K562 (cell line): ENCODE measurements around the gene CISD3. TPM values are rescaled to one million over a fixed set of nuclear protein-coding genes. Genes with fewer than 3 reads are reported as not detected.

Experiments
- DDX20 ChIP-seq: fragments of 450-650 bp; IDR thresholded peaks from 2 replicates; pipeline ENCODE4 v1.6.1; 2016; ENCODE audit warnings: missing genetic modification characterization, low read depth, mild to moderate bottlenecking, missing compliant biosample characterization, moderate library complexity
- PHB ChIP-seq: fragments of 250-450 bp; sonication (Bioruptor Pico); IDR thresholded peaks from 2 replicates; pipeline ENCODE4 v1.5.0; 2021
- PRMT5 ChIP-seq: sonication (generic); formaldehyde crosslinking; IDR thresholded peaks from 2 replicates; pipeline ENCODE4 v1.5.0; 2020; ENCODE audit warnings: missing genetic modification reagents
- XRCC5 ChIP-seq: fragments of 200-400 bp; formaldehyde crosslinking; IDR thresholded peaks from 2 replicates; pipeline ENCODE4 v1.6.1; 2017; ENCODE audit warnings: low read depth, mild to moderate bottlenecking, low read length
- YY1 ChIP-seq, 3 experiments: IDR thresholded peaks; 2 replicates each; pipeline ENCODE4 v1.6.1; 2011; ENCODE audit warnings: low read length in 2 of 3, mild to moderate bottlenecking in 2 of 3, moderate library complexity in 2 of 3, borderline replicate concordance in 1 of 3, control low read depth in 1 of 3, low read depth in 1 of 3; ENCODE audit not compliant: insufficient read depth in 3 of 3, insufficient replicate concordance in 2 of 3, control insufficient read depth in 1 of 3, insufficient read length in 1 of 3; ENCODE audit errors: extremely low read depth in 1 of 3
- ZC3H11A ChIP-seq: IDR thresholded peaks from 2 replicates; pipeline ENCODE4 v1.6.1; 2012; ENCODE audit warnings: low read depth, low read length, improper control_type of control experiment
- ZFP36 ChIP-seq: fragments of 150-350 bp; IDR thresholded peaks from 2 replicates; pipeline ENCODE4 v1.6.1; 2018; ENCODE audit warnings: low read length, low read depth; ENCODE audit not compliant: partially characterized antibody
- ZNF212 ChIP-seq: fragments of 450-650 bp; formaldehyde crosslinking; IDR thresholded peaks from 2 replicates; pipeline ENCODE4 v1.4.0; 2020; ENCODE audit warnings: mild to moderate bottlenecking
- ZNF431 ChIP-seq: sonication (generic); formaldehyde crosslinking; IDR thresholded peaks from 2 replicates; pipeline ENCODE4 v1.8.0; 2022; ENCODE audit warnings: mild to moderate bottlenecking, missing genetic modification reagents
- ZNF445 ChIP-seq: fragments of 250-450 bp; sonication (Bioruptor Pico); IDR thresholded peaks from 2 replicates; pipeline ENCODE4 v1.4.0; 2020; ENCODE audit warnings: low read depth, mild to moderate bottlenecking, moderate library complexity
- polyA plus RNA-seq, 8 experiments: library from polyadenylated mRNA; depleted of rRNA in 4 of 8; stranded (reverse) in 5 of 8; unstranded in 3 of 8; fragments of >200 nt; fragmentation: Nextera tagmentation in 2 of 8; fragmentation: Illumina TruSeq in 1 of 8; extraction: Ambion mirVana in 2 of 8; extraction: Trizol in 1 of 8; gene quantifications; 2 replicates each; pipeline versions ENCODE4 v1.2.1 to v1.2.3, GENCODE V29; 2011 to 2014; ENCODE audit warnings: inconsistent platforms in 1 of 8, missing spikeins in 1 of 8
- total RNA-seq, 7 experiments: library from RNA; depleted of rRNA in 6 of 7; stranded (reverse); fragments of >200 nt in 6 of 7; fragmentation: Illumina TruSeq in 2 of 7; extraction: Trizol in 2 of 7; gene quantifications; 2 replicates each; pipeline versions ENCODE4 v1.2.1 to v1.2.3, GENCODE V29; 2011 to 2021; ENCODE audit warnings: low replicate concordance in 1 of 7
- TF ChIP-seq, protein P1 (sequence below): sonication (generic); formaldehyde crosslinking; IDR thresholded peaks from 2 replicates; pipeline ENCODE4 v1.8.0; 2022; ENCODE audit warnings: missing genetic modification reagents, mild to moderate bottlenecking, borderline replicate concordance
- TF ChIP-seq, protein P2 (sequence below): sonication (generic); formaldehyde crosslinking; IDR thresholded peaks from 2 replicates; pipeline ENCODE4 v1.8.1; 2023; ENCODE audit warnings: mild to moderate bottlenecking, missing genetic modification reagents
- TF ChIP-seq, protein P3 (sequence below): sonication (generic); formaldehyde crosslinking; IDR thresholded peaks from 2 replicates; pipeline ENCODE4 v1.9.0; 2022; ENCODE audit warnings: mild to moderate bottlenecking, missing genetic modification reagents
- TF ChIP-seq, protein P4 (sequence below): fragments of 450-650 bp; IDR thresholded peaks from 2 replicates; pipeline ENCODE4 v1.6.1; 2016; ENCODE audit warnings: mild to moderate bottlenecking
- TF ChIP-seq, protein P5 (sequence below): sonication (generic); formaldehyde crosslinking; IDR thresholded peaks from 2 replicates; pipeline ENCODE4 v1.4.0; 2020; ENCODE audit warnings: mild to moderate bottlenecking, missing genetic modification reagents
- TF ChIP-seq, protein P6 (sequence below): fragments of 450-650 bp; formaldehyde crosslinking; IDR thresholded peaks from 2 replicates; pipeline ENCODE4 v1.4.0; 2020; ENCODE audit warnings: mild to moderate bottlenecking, moderate library complexity

The CISD3 gene
- total and polyA plus RNA-seq, 9 of the 15 experiments (the other 6 are each of a cell fraction or from before 2014, with no cell fraction given): 5.0 to 60.7 (median 15.7) TPM

DNA sequence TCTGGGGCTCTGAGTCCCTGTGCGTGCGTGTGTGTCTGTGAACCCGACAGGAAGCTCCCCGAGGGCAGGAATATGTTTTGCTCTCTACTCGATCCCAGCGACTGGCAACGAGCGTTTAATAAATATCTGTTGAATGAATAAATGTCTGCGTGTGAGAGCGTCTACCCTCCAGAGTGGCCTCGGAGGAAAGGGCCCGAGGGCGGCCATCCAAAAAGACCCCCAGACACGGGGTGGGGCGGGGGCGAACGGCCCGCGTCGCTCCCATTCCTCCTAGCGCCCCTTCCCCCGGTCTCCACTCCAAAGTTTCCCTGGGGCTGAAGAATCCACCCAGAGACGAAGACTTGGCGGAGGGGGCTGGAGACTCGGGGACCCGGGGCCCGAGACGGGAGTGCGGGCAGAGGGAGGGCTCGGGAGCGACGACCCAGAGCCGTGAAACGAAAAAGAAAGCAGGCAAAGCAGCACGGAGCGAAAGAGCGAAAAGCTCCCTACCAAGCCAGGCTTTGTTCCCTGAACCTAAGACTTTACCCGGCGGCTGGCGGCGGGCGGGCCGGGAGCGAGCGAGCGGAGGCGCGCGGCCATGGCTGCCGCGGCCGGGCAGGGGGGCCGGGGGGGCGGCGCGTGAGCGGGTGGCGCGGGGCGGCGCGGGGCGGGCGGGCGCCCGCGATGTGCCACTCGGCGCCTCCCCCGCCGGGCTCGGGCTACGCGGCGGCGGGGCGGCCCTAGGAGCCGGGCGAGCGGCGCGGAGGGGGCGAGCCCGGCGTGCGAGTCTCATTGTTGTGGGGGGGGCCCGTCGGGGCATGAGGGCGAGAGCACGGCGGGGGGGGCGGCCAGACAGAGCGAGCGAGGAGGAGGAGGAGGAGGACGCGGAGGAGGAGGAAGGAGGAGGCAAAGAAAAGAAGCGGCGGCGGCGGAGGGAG is 25.3 kb upstream of the CISD3 start, which contains the start of gene MLLT6 (continued):
- TF ChIP-seq, protein P1, sequence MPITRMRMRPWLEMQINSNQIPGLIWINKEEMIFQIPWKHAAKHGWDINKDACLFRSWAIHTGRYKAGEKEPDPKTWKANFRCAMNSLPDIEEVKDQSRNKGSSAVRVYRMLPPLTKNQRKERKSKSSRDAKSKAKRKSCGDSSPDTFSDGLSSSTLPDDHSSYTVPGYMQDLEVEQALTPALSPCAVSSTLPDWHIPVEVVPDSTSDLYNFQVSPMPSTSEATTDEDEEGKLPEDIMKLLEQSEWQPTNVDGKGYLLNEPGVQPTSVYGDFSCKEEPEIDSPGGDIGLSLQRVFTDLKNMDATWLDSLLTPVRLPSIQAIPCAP (CRISPR knock-in tag): no peak
- TF ChIP-seq, protein P2, sequence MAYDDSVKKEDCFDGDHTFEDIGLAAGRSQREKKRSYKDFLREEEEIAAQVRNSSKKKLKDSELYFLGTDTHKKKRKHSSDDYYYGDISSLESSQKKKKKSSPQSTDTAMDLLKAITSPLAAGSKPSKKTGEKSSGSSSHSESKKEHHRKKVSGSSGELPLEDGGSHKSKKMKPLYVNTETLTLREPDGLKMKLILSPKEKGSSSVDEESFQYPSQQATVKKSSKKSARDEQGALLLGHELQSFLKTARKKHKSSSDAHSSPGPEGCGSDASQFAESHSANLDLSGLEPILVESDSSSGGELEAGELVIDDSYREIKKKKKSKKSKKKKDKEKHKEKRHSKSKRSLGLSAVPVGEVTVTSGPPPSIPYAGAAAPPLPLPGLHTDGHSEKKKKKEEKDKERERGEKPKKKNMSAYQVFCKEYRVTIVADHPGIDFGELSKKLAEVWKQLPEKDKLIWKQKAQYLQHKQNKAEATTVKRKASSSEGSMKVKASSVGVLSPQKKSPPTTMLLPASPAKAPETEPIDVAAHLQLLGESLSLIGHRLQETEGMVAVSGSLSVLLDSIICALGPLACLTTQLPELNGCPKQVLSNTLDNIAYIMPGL: 0 out of 2 replicates have a peak, but pooled peaks have one; percentile 67
- TF ChIP-seq, protein P3, sequence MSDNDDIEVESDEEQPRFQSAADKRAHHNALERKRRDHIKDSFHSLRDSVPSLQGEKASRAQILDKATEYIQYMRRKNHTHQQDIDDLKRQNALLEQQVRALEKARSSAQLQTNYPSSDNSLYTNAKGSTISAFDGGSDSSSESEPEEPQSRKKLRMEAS: no peak
- TF ChIP-seq ZFP36 (no peak), YY1 (IDR thresholded peaks at IDR 0.05; ENCODE audit: borderline replicate concordance in 1 of 3, control insufficient read depth in 1 of 3, extremely low read depth in 1 of 3, insufficient read depth in 3 of 3, insufficient read length in 1 of 3, insufficient replicate concordance in 2 of 3, low read depth in 1 of 3, low read length in 2 of 3) (peak in 2 of 3 experiments; percentile 85 to 90), ZNF431 (no peak), ZNF212 (0 out of 2 replicates have a peak, but pooled peaks have one; percentile 9), PHB (CRISPR knock-in tag) (no peak), XRCC5 (no peak), PRMT5 (no peak), ZC3H11A (no peak), ZNF445 (CRISPR knock-in tag) (no peak), DDX20 (tag) (no peak)
- TF ChIP-seq, protein P4, sequence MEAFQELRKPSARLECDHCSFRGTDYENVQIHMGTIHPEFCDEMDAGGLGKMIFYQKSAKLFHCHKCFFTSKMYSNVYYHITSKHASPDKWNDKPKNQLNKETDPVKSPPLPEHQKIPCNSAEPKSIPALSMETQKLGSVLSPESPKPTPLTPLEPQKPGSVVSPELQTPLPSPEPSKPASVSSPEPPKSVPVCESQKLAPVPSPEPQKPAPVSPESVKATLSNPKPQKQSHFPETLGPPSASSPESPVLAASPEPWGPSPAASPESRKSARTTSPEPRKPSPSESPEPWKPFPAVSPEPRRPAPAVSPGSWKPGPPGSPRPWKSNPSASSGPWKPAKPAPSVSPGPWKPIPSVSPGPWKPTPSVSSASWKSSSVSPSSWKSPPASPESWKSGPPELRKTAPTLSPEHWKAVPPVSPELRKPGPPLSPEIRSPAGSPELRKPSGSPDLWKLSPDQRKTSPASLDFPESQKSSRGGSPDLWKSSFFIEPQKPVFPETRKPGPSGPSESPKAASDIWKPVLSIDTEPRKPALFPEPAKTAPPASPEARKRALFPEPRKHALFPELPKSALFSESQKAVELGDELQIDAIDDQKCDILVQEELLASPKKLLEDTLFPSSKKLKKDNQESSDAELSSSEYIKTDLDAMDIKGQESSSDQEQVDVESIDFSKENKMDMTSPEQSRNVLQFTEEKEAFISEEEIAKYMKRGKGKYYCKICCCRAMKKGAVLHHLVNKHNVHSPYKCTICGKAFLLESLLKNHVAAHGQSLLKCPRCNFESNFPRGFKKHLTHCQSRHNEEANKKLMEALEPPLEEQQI: no peak
- TF ChIP-seq, protein P5, sequence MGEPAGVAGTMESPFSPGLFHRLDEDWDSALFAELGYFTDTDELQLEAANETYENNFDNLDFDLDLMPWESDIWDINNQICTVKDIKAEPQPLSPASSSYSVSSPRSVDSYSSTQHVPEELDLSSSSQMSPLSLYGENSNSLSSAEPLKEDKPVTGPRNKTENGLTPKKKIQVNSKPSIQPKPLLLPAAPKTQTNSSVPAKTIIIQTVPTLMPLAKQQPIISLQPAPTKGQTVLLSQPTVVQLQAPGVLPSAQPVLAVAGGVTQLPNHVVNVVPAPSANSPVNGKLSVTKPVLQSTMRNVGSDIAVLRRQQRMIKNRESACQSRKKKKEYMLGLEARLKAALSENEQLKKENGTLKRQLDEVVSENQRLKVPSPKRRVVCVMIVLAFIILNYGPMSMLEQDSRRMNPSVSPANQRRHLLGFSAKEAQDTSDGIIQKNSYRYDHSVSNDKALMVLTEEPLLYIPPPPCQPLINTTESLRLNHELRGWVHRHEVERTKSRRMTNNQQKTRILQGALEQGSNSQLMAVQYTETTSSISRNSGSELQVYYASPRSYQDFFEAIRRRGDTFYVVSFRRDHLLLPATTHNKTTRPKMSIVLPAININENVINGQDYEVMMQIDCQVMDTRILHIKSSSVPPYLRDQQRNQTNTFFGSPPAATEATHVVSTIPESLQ (CRISPR knock-in tag): no peak
- TF ChIP-seq, protein P6, sequence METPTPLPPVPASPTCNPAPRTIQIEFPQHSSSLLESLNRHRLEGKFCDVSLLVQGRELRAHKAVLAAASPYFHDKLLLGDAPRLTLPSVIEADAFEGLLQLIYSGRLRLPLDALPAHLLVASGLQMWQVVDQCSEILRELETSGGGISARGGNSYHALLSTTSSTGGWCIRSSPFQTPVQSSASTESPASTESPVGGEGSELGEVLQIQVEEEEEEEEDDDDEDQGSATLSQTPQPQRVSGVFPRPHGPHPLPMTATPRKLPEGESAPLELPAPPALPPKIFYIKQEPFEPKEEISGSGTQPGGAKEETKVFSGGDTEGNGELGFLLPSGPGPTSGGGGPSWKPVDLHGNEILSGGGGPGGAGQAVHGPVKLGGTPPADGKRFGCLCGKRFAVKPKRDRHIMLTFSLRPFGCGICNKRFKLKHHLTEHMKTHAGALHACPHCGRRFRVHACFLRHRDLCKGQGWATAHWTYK (CRISPR knock-in tag): peak; percentile 29; the same call in 1 of the 2 replicates
